NCI-H510A (cell line): ENCODE results near the gene ENOX1.

Experiments used
- DNase-seq: peaks from one replicate; lab custom pipeline; 2025; lab: John Stamatoyannopoulos, UW

ENOX1 gene

GRCh38 chr13:43546251-43546650 lies 240.5 kb downstream of the ENOX1 start:
- no peak for DNase-seq

DNA sequence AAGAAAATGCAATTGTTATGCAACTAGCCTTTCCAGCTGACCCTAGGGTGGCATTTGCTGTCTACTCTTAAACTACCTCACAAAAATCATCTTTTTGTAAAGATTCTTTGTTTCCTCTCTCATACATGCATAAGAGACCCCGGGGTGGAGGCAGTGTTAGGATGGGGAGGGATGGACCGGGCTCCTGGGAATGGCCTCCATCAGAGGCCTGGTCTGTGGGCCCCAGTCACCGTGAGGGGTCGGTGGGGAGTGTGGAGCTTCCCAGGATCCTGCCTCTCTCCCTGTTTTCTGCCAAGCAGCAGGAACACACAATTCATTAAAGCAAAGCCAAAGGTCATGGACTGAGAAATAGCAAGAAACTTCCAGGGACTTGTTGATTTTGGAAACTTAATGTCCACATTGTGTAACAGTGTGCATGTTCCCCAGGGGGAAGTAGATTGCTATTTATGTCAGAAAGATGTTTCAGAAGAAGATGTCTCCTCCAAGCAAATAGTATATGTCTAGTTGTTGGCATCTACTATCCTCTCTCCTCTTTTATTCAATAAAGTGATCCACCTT lies 241.4 kb downstream of the ENOX1 start:
- DNase-seq = no peak

- no peak for DNase-seq
Observed at GRCh38 chr13:43544631-43545030, 242.1 kb downstream of the ENOX1 start.

DNA sequence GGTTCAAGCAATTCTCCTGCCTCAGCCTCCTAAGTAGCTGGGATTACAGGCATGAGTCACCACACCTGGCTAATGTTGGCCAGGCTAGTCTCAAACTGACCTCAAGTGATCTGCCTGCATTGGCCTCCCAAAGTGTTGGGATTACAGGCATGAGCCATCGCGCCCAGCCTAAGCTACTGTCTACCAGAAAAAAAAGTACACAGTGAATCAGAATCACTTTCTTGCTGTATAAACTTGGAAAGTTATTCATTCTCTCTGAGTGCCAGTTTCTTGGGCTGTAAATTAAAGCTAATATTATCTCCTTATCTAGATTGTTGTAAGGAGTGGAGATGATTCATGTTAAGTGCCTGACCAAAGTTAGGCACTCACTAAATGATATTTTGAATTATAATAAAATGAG lies 242.8 kb downstream of the ENOX1 start:
- DNase-seq = no peak

DNA sequence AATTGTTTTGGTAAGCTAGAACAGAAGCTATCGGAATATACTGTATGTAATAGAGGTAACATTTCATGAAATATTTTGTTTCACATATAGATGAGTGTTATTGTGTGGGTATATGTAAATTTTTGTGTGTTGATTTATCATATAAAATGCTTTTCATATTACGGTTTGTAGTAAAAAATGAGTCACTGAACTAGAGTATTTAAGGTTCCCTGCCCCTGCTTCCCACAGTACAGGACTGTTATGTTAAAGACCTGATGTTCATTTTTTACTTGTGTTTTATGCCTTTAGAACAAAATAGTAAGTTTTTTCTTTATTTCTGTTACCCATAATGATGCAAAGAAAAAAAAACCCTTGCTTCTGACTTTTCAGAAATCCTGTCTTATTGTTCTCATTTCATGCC lies 243.4 kb downstream of the ENOX1 start:
- DNase-seq = no peak

GRCh38 chr13:43537124-43537523 lies 249.6 kb downstream of the ENOX1 start:
- no peak for DNase-seq

DNA sequence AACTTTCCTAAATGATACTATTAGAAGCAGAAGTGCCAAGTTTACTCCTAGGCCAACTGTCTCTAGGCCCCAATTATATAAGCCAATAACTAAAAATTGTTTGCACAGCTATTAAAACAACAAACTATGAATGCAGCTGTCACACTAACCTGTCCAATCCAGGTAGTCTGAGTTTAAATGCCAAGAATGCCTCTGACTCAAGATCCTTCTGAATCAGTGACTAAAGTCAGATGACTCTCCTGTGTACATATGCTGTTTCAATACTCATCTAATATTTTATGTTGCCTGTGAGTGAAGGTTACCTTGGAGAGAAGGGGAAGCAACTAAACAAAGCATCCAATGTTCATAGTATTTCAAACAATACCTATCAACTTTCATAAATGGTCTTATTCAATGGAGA lies 257.0 kb downstream of the ENOX1 start:
- DNase-seq = no peak

- no peak for DNase-seq
Observed at GRCh38 chr13:43528992-43529391, 257.8 kb downstream of the ENOX1 start.

DNA sequence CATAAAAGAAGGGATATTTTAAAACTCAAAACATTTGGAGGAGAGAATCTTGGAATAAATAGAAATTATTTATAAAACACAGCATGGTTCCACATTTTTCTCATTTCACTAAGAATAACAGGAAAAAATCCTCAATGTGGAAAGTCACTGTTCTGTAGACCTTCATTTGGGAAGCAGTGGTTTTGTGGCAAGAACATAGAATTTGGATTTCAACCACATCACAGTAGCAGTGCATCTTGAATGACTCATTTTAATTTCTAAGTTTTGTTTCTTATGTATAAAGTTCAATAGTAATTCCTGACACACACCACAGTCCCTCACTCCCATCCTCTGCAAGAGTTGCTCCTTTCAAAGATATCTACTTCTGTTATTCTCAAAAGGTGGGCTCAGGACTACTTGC lies 264.0 kb downstream of the ENOX1 start:
- no peak for DNase-seq

DNA sequence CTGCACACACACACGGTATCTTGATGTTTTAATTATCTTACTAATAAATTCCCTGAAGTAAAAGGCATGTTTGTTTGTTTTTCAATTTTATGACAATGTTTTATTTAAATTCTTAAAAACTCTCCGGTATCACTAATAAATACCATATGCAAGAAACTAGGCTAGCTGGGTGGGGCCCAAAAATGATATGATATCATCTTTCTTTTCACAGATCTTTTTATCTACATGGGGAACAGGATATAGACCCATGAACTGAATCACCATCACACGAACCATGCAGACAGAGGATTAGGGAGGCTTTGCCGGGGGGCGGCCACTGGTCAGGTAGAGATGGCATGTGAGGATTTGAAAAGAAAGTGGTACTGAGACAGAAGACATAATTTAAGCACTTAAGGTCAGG lies 266.4 kb downstream of the ENOX1 start:
- DNase-seq = no peak

DNA sequence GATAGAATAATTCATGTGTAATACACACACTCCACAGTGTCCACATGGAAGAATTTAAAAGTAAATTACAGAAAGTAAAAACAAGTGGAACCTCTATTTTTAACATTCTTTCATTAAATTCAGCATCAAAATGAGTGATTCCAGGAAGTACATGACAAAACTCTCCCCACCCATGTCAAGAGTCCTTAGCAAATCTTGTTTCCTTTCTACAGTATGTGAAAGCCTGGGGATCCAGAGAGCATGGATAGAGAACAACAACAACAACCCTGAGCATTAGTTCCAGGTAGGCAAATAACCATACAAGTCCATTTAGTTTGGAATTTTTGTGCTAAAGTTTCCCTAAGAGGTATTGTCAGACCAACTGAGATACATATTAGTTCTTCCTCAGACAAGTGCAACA lies 267.9 kb downstream of the ENOX1 start:
- DNase-seq = no peak

- no peak for DNase-seq
Observed at GRCh38 chr13:43516401-43516833, 270.4 kb downstream of the ENOX1 start.

GRCh38 chr13:43515531-43515930 lies 271.2 kb downstream of the ENOX1 start:
- DNase-seq = no peak

GRCh38 chr13:43514311-43514710 lies 272.5 kb downstream of the ENOX1 start:
- no peak for DNase-seq

GRCh38 chr13:43512221-43512620 lies 274.6 kb downstream of the ENOX1 start:
- DNase-seq = no peak

DNA sequence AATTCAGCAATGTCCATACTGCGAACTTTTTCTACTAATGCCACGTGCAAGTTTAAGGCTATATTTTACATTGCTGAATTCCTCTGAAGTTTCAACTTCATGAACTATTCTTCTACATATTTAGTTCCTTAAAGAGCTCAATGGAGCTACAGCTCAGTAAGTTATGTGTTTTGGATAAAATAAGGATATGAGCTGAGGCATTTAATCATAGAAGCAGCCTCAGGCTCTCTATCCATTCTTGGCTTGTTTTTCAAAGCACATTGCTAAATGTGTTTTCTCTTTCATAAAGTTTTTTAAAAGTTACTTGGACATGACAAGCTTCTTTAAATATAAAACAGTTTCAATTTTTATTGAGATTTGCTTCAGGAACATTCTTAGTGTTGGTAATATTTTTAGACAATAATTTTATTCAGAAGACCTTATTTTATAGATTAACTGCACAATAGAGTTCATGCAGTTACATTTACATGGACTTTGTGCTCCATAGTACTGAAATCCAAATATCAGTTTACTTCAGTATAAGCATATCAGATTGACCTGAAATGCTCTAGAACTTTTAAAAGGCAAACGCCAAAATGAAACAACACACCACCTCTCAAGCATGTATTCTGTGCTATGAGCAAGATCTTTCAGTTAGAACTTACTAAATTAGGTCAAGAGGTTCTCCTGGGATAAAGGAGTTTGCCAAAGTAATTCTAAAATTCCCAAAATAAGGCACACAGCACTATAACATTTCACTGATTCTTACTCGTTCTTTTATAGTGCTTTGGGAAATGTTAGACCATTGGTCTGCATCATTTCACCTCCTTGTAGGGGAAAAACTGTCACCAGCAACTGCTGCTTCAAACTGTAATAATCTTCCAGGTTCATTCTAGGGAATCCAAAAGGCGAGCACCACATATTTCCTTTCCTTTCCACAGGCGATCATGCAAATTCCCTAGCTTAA lies 275.5 kb downstream of the ENOX1 start:
- DNase-seq = no peak

GRCh38 chr13:43495732-43496131 lies 291.0 kb downstream of the ENOX1 start:
- DNase-seq = no peak

DNA sequence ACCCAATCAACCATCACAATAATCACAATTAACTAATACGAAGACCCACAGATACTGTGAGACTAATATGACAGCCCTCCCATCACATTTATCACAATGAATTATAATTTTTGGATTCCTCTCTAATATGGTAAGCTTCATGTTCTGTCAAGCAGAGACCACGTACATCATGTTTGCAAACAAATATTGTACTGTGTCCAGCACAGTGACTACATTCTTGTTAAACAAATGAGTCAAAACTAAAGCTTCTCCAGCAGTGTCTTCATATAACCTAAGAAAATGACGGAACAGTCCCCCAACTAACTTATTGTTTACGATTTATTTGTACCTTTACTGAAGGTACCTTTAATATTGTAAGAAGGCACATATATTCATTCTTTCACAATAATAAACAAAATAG lies 292.6 kb downstream of the ENOX1 start:
- no peak for DNase-seq

GRCh38 chr13:43493496-43494000 lies 293.2 kb downstream of the ENOX1 start:
- no peak for DNase-seq

DNA sequence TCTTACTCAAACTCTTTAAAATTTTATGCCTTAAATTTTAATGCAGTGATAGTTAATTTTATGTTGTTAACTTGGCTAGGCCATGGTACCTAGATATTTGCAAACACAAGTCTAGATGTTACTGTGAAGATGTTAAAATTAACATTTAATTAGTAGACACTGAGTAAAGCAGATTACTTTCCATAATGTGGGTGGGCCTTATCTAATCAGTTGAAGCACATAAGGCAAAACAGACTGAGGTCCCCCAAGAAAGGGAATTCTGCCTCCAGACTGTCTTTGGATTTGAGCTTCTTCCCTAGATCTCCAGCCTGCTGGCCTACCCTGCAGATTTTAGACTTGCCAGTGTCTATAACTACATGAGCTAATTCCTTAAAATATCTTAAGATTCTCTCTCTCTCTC lies 294.0 kb downstream of the ENOX1 start:
- no peak for DNase-seq

DNA sequence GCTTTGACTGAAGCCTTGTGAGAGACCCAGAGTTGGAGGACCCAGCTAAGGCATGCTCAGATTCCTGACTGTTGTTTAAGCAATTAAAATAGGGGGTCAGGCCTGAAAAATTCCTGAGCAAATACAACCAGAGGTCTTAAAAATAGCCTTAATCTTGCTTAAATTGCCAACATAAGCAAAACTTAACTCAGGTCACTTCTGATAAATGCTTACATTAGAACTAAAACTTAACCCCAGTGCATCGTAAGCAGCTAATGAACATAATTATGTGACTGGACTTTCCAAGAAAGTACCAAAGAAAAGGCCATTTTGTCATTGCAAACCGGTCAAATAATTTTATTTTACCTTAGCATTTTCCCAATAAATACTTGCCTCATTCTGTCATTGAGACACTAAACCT lies 294.5 kb downstream of the ENOX1 start:
- DNase-seq = no peak

DNA sequence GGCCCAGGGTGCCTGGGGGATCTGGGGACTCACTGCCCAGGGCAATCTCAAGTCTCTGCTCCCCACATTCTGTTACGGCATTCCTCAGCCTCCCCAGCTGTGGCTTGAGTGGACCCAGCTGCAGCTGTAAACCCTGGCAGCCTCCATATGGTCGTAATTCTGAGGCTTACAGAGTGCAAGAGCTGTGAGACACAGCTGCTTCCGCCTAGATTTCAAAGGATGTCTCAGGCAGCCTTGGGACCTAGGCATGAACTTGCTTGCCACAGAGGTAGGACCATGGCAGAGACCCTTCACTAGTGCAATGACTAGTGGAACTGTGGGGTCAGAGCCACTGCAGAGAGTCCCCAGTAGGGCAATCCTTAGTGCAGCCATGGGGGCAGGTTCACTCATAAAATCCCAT lies 297.5 kb downstream of the ENOX1 start:
- DNase-seq = no peak

DNA sequence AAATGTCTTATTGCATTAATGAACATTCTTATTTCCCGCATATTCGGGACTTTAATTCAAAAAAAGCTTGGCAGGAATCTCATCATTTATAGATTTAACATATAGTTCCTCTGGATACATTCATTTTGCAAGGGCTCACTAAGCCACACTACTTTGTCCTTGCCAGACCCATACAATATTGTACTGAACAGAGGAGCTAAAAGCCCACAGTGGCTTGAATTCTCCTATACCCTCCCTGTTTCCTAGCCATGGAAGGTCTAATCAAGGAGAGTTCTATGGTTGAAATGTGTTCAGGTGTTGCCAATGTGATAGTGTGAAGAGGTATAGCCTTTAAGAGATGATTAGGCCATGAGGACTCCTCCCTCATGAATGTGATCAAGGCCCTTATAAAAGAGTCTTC lies 298.9 kb downstream of the ENOX1 start:
- no peak for DNase-seq
